K562 (cell line): ENCODE data around the gene ANO7. TPM values are rescaled to one million over a fixed set of nuclear protein-coding genes. Genes with fewer than 3 reads are reported as not detected.

ENCODE experiments used
- CEBPZ ChIP-seq: fragments of 150-350 bp; IDR thresholded peaks from 2 replicates; pipeline ENCODE4 v1.6.1; 2014; ENCODE audit warnings: low read depth, mild to moderate bottlenecking, low read length, borderline replicate concordance
- HBP1 ChIP-seq: fragments of 450-650 bp; formaldehyde crosslinking; IDR thresholded peaks from 2 replicates; pipeline ENCODE4 v1.4.0; 2022; ENCODE audit warnings: missing genetic modification characterization
- ILF3 ChIP-seq: fragments of 450-650 bp; IDR thresholded peaks from 2 replicates; pipeline ENCODE4 v1.6.1; 2018; ENCODE audit warnings: antibody characterized with exemption, mild to moderate bottlenecking, moderate library complexity, borderline replicate concordance
- NFRKB ChIP-seq: fragments of 450-650 bp; IDR thresholded peaks from 2 replicates; pipeline ENCODE4 v1.6.1; 2016; ENCODE audit warnings: low read depth
- PTBP1 ChIP-seq: fragments of 200-400 bp; formaldehyde crosslinking; IDR thresholded peaks from 2 replicates; pipeline ENCODE4 v1.6.1; 2017; ENCODE audit warnings: low read depth, low read length
- RERE ChIP-seq: sonication (generic); formaldehyde crosslinking; IDR thresholded peaks from 2 replicates; pipeline ENCODE4 v1.8.0; 2023; ENCODE audit warnings: missing genetic modification reagents, mild to moderate bottlenecking, borderline replicate concordance
- TAF15 ChIP-seq: fragments of 200-400 bp; formaldehyde crosslinking; IDR thresholded peaks from 2 replicates; pipeline ENCODE4 v1.6.1; 2017; ENCODE audit warnings: mild to moderate bottlenecking, low read depth, low read length, moderate library complexity
- TRIM25 ChIP-seq: fragments of 450-650 bp; IDR thresholded peaks from 2 replicates; pipeline ENCODE4 v1.7.0; 2016; ENCODE audit warnings: borderline replicate concordance
- TSC22D4 ChIP-seq: fragments of 450-650 bp; IDR thresholded peaks from 2 replicates; pipeline ENCODE4 v1.6.1; 2016; ENCODE audit warnings: missing genetic modification characterization, missing biosample characterization, control low read depth
- polyA plus RNA-seq, 8 experiments: library from polyadenylated mRNA; depleted of rRNA in 4 of 8; stranded (reverse) in 5 of 8; unstranded in 3 of 8; fragments of >200 nt; fragmentation: Nextera tagmentation in 2 of 8; fragmentation: Illumina TruSeq in 1 of 8; extraction: Ambion mirVana in 2 of 8; extraction: Trizol in 1 of 8; gene quantifications; 2 replicates each; pipeline versions ENCODE4 v1.2.1 to v1.2.3, GENCODE V29; 2011 to 2014; ENCODE audit warnings: inconsistent platforms in 1 of 8, missing spikeins in 1 of 8
- total RNA-seq, 7 experiments: library from RNA; depleted of rRNA in 6 of 7; stranded (reverse); fragments of >200 nt in 6 of 7; fragmentation: Illumina TruSeq in 2 of 7; extraction: Trizol in 2 of 7; gene quantifications; 2 replicates each; pipeline versions ENCODE4 v1.2.1 to v1.2.3, GENCODE V29; 2011 to 2021; ENCODE audit warnings: low replicate concordance in 1 of 7

ANO7 gene
- total and polyA plus RNA-seq, 9 of the 15 experiments (the other 6 are each of a cell fraction or from before 2014, with no cell fraction given), result 0.28 to 5.1 (median 1.1) TPM

- TF ChIP-seq TRIM25 (no peak), TAF15 (no peak), NFRKB (no peak), TSC22D4 (tag) (no peak), ILF3 (no peak), PTBP1 (no peak), RERE (CRISPR knock-in tag) (no peak), CEBPZ (no peak), HBP1 (CRISPR knock-in tag) (no peak)
Observed at GRCh38 chr2:241149925-241150659, 38.4 kb upstream of the ANO7 start, which contains the start of gene PPP1R7 (continued).
